OCI-LY1 (cell line): ENCODE data around the gene RAB40C.

Source experiments
- CTCF ChIP-seq: fragments of 200-600 bp; sonication (generic), shearing (Covaris generic); IDR thresholded peaks from 2 replicates; pipeline ENCODE4 v1.5.1; 2017; ENCODE audit warnings: mild to moderate bottlenecking, antibody characterized with exemption, low read length, moderate library complexity, mixed read lengths
- EZH2 ChIP-seq: fragments of 200-600 bp; sonication (generic), shearing (Covaris generic); IDR thresholded peaks from 2 replicates; pipeline ENCODE4 v1.8.0; 2017; ENCODE audit warnings: borderline replicate concordance, mixed run types, mild to moderate bottlenecking, antibody characterized with exemption, low read length, moderate library complexity, mixed read lengths

- TF ChIP-seq EZH2: no peak
- no peak for TF ChIP-seq CTCF
Measured at GRCh38 chr16:629185-629832, 39.4 kb downstream of the RAB40C start.
